H9 (cell line): ENCODE results near the gene EPHA4. TPM values are rescaled to one million over a fixed set of nuclear protein-coding genes. Genes with fewer than 3 reads are reported as not detected.

Source experiments
- DNase-seq: peaks from one replicate; pipeline ENCODE4 v3.0.0-alpha.2; 2017
- H2AFZ ChIP-seq: one replicate; pipeline ENCODE4 v1.6.1; 2013; ENCODE audit warnings: mild to moderate bottlenecking, low read length, control low read depth, moderate library complexity
- H2AK5ac ChIP-seq: 2 replicates; pipeline ENCODE4 v1.6.1; 2013; ENCODE audit warnings: low read length, control low read depth, mixed read lengths; ENCODE audit not compliant: insufficient read length
- H2BK120ac ChIP-seq: one replicate; pipeline ENCODE4 v1.6.1; 2013; ENCODE audit warnings: low read depth, mild to moderate bottlenecking, low read length, control low read depth, inconsistent platforms; ENCODE audit not compliant: poor library complexity, severe bottlenecking
- H2BK12ac ChIP-seq: 2 replicates; pipeline ENCODE4 v1.6.1; 2013; ENCODE audit warnings: low read length, control low read depth, mixed read lengths, low read depth; ENCODE audit not compliant: insufficient read length
- H2BK15ac ChIP-seq: 2 replicates; pipeline ENCODE4 v1.6.1; 2013; ENCODE audit warnings: low read depth, low read length, control low read depth
- H2BK20ac ChIP-seq: one replicate; pipeline ENCODE4 v1.6.1; 2013; ENCODE audit warnings: low read depth, mild to moderate bottlenecking, low read length, control low read depth, inconsistent platforms; ENCODE audit not compliant: poor library complexity, severe bottlenecking
- H2BK5ac ChIP-seq: 2 replicates; pipeline ENCODE4 v1.6.1; 2013; ENCODE audit warnings: low read length, control low read depth, mixed read lengths; ENCODE audit not compliant: insufficient read length
- H3K14ac ChIP-seq: 2 replicates; pipeline ENCODE4 v1.6.1; 2013; ENCODE audit warnings: low read length, control low read depth; ENCODE audit not compliant: insufficient read depth
- H3K18ac ChIP-seq: 2 replicates; pipeline ENCODE4 v1.6.1; 2013; ENCODE audit warnings: low read depth, mild to moderate bottlenecking, mixed read lengths, low read length, control low read depth; ENCODE audit not compliant: insufficient read length
- H3K23ac ChIP-seq: 2 replicates; pipeline ENCODE4 v1.6.1; 2013; ENCODE audit warnings: low read length, control low read depth, mixed read lengths, low read depth; ENCODE audit not compliant: insufficient read length
- H3K23me2 ChIP-seq: 2 replicates; pipeline ENCODE4 v1.6.1; 2013; ENCODE audit warnings: low read depth, mild to moderate bottlenecking, mixed read lengths, low read length, control low read depth; ENCODE audit not compliant: insufficient read length, poor library complexity, severe bottlenecking
- H3K27ac ChIP-seq: 2 replicates; pipeline ENCODE4 v1.5.1; 2013; ENCODE audit warnings: low read length, control low read depth, mixed read lengths, low read depth; ENCODE audit not compliant: insufficient read length
- H3K27me3 ChIP-seq: 2 replicates; pipeline ENCODE4 v1.6.1; 2013; ENCODE audit warnings: low read length, control low read depth, inconsistent platforms; ENCODE audit not compliant: insufficient read depth
- H3K4ac ChIP-seq: 2 replicates; pipeline ENCODE4 v1.6.1; 2013; ENCODE audit warnings: low read depth, mild to moderate bottlenecking, control low read depth, inconsistent platforms, low read length, moderate library complexity
- H3K4me1 ChIP-seq: 2 replicates; pipeline ENCODE4 v1.6.1; 2013; ENCODE audit warnings: low read length, control low read depth, inconsistent platforms; ENCODE audit not compliant: insufficient read depth
- H3K4me2 ChIP-seq: 2 replicates; pipeline ENCODE4 v1.6.1; 2013; ENCODE audit warnings: low read length, control low read depth, mixed read lengths; ENCODE audit not compliant: insufficient read length, insufficient read depth
- H3K56ac ChIP-seq: 2 replicates; pipeline ENCODE4 v1.6.1; 2013; ENCODE audit warnings: low read depth, mild to moderate bottlenecking, mixed read lengths, low read length, control low read depth; ENCODE audit not compliant: insufficient read length
- H3K79me1 ChIP-seq: 2 replicates; pipeline ENCODE4 v1.6.1; 2013; ENCODE audit warnings: low read depth, mild to moderate bottlenecking, moderate library complexity, low read length, control low read depth, inconsistent platforms; ENCODE audit not compliant: insufficient read depth, poor library complexity, severe bottlenecking
- H3K79me2 ChIP-seq: 2 replicates; pipeline ENCODE4 v1.6.1; 2013; ENCODE audit warnings: low read length, control low read depth, inconsistent platforms; ENCODE audit not compliant: insufficient read depth
- H3K9ac ChIP-seq: 2 replicates; pipeline ENCODE4 v1.6.1; 2013; ENCODE audit warnings: low read length, control low read depth, mixed read lengths; ENCODE audit not compliant: insufficient read length; ENCODE audit errors: extremely low read depth
- H3K9me3 ChIP-seq: one replicate; pipeline ENCODE4 v1.6.1; 2013; ENCODE audit warnings: low read depth, low read length, inconsistent platforms; ENCODE audit not compliant: control insufficient read depth
- H3T11ph ChIP-seq: one replicate; pipeline ENCODE4 v1.6.1; 2013; ENCODE audit warnings: mild to moderate bottlenecking, low read length, control low read depth, inconsistent platforms
- H4K20me1 ChIP-seq: one replicate; pipeline ENCODE4 v1.6.1; 2013; ENCODE audit not compliant: control insufficient read depth, insufficient read length, insufficient read depth
- H4K5ac ChIP-seq: 2 replicates; pipeline ENCODE4 v1.6.1; 2013; ENCODE audit warnings: low read depth, mild to moderate bottlenecking, mixed read lengths, low read length, control low read depth; ENCODE audit not compliant: insufficient read length
- H4K8ac ChIP-seq: replicated peaks from 2 replicates; pipeline ENCODE4 v1.6.1; 2013; ENCODE audit warnings: low read length, control low read depth, mixed read lengths, low read depth; ENCODE audit not compliant: insufficient read length
- H4K91ac ChIP-seq: 2 replicates; pipeline ENCODE4 v1.6.1; 2013; ENCODE audit warnings: low read depth, mild to moderate bottlenecking, moderate library complexity, mixed read lengths, low read length, control low read depth; ENCODE audit not compliant: insufficient read length
- H3K27ac Mint-ChIP-seq, 3 experiments: 2 replicates in 2 of 3; 3 replicates in 1 of 3; pipeline ENCODE4 v1.8.0; 2020 to 2021; ENCODE audit warnings: mixed read lengths in 3 of 3, mild to moderate bottlenecking in 1 of 3, moderate library complexity in 1 of 3
- H3K27me3 Mint-ChIP-seq: 2 replicates; pipeline ENCODE4 v1.8.0; 2021; ENCODE audit warnings: low read depth, mild to moderate bottlenecking, moderate library complexity, mixed read lengths
- H3K36me3 Mint-ChIP-seq, 3 experiments: 2 replicates in 2 of 3; 3 replicates in 1 of 3; pipeline ENCODE4 v1.8.0; 2020 to 2021; ENCODE audit warnings: low read depth in 3 of 3, mixed read lengths in 3 of 3; ENCODE audit not compliant: insufficient read depth in 1 of 3
- H3K4me1 Mint-ChIP-seq, 2 experiments: 2 replicates each; pipeline ENCODE4 v1.8.0; 2020; ENCODE audit warnings: mixed read lengths in 2 of 2
- H3K4me3 Mint-ChIP-seq, 2 experiments: 2 replicates in 1 of 2; 3 replicates in 1 of 2; pipeline ENCODE4 v1.8.0; 2020 to 2021; ENCODE audit warnings: mild to moderate bottlenecking in 2 of 2, mixed read lengths in 2 of 2, moderate library complexity in 1 of 2
- H3K9me3 Mint-ChIP-seq, 2 experiments: 2 replicates in 1 of 2; 3 replicates in 1 of 2; pipeline ENCODE4 v1.8.0; 2020; ENCODE audit warnings: mild to moderate bottlenecking in 2 of 2, mixed read lengths in 2 of 2, moderate library complexity in 1 of 2
- CTCF ChIP-seq: fragments of 200-600 bp; sonication (generic); conservative IDR thresholded peaks from 3 replicates; pipeline ENCODE4 v1.8.0; 2021; ENCODE audit warnings: antibody characterized with exemption, mild to moderate bottlenecking
- WGBS: extraction: QIAGEN DNeasy Blood & Tissue Kit; methylation state at CpG from one replicate; pipeline ENCODE4 v1.1.7; 2013; ENCODE audit warnings: missing lambda C conversion rate, low lambda C conversion rate, mixed read lengths; ENCODE audit not compliant: insufficient read length; ENCODE audit errors: extremely low coverage; 5-methylcytosine and 5-hydroxymethylcytosine counted together
- total RNA-seq: library from RNA; stranded (reverse); gene quantifications from 2 replicates; pipeline ENCODE4 v1.2.1, GENCODE V29; 2021

The EPHA4 gene
- total RNA-seq, 1 experiment from 2014 or later, result 25.1 TPM

- H2BK5ac ChIP-seq, result no peak overlapping the region
- H2BK12ac ChIP-seq, result no peak overlapping the region
- no peaks in the 10 kb centered on the region for H3K36me3 Mint-ChIP-seq
- no peaks in the 10 kb centered on the region for H3K9me3 ChIP-seq
- no peaks in the 10 kb centered on the region for H4K20me1 ChIP-seq
- H3K23ac ChIP-seq, result no peak overlapping the region
- no peaks in the 10 kb centered on the region for H3K4me1 ChIP-seq
- no peak overlapping the region for H3K4ac ChIP-seq
- no peak overlapping the region for H2BK120ac ChIP-seq
- no peak overlapping the region for H3K27ac ChIP-seq
- H3K18ac ChIP-seq, result no peak overlapping the region
- no peaks in the 10 kb centered on the region for H3K27me3 Mint-ChIP-seq
- H3T11ph ChIP-seq, result no peak overlapping the region
- DNase-seq, result no peak
- no peaks in the 10 kb centered on the region for H3K79me2 ChIP-seq
- H2BK20ac ChIP-seq, result no peak overlapping the region
- no peaks in the 10 kb centered on the region for H3K79me1 ChIP-seq
- peaks cover 13 to 17% of the 10 kb centered on the region in 2 experiments for H3K4me1 Mint-ChIP-seq
- no peak overlapping the region for H3K4me3 Mint-ChIP-seq
- H3K14ac ChIP-seq, result no peak overlapping the region
- WGBS, result no CpG with 5 or more reads among the region's 6 CpGs
- no peak overlapping the region for H2AK5ac ChIP-seq
- no peaks in the 10 kb centered on the region for H3K9me3 Mint-ChIP-seq
- no peak overlapping the region for H2BK15ac ChIP-seq
- H3K27ac Mint-ChIP-seq, result peak overlapping the region in 1 of 3 experiments; percentile 52; a peak in 1 of 7 replicates
- H4K91ac ChIP-seq, result no peak overlapping the region
- no peak overlapping the region for H3K9ac ChIP-seq
- TF ChIP-seq CTCF, result no peak
- H3K27me3 ChIP-seq, result no peaks in the 10 kb centered on the region
- H2AFZ ChIP-seq, result no peak overlapping the region
- no peak overlapping the region for H4K5ac ChIP-seq
- no peak overlapping the region for H4K8ac ChIP-seq
- H3K4me2 ChIP-seq, result no peak overlapping the region
- no peak overlapping the region for H3K56ac ChIP-seq
- no peaks in the 10 kb centered on the region for H3K23me2 ChIP-seq
These were observed 42.2 kb upstream of the EPHA4 start for GRCh38 chr2:221614274-221614673.
